NCI-H2196 treated with DMSO at 0.1 percent for 48 hours (cell line): ENCODE measurements around the gene CHRNA1.
A peak's percentile ranks its signal among the peaks of the same experiment; 100 is the strongest.

Source experiments
- DNase-seq: peaks from one replicate; lab custom pipeline; 2025; ENCODE audit not compliant: unreplicated experiment; lab: John Stamatoyannopoulos, UW

Gene CHRNA1

GRCh38 chr2:174764280-174765255 is at the start of gene CHRNA1:
CHRNA1 (minus strand) TSS chr2:174764472; CDS start chr2:174764394, 78 bp downstream.
- peak; percentile 60 for DNase-seq

- no peak for DNase-seq
Measured at GRCh38 chr2:174812037-174812436, 47.8 kb upstream of the CHRNA1 start.

- DNase-seq = no peak
Measured at GRCh38 chr2:174807931-174808330, 43.7 kb upstream of the CHRNA1 start.

GRCh38 chr2:174805803-174806202 is 41.5 kb upstream of the CHRNA1 start:
- no peak for DNase-seq

GRCh38 chr2:174802459-174802858 is 38.2 kb upstream of the CHRNA1 start:
- no peak for DNase-seq

GRCh38 chr2:174800436-174801205 is 36.3 kb upstream of the CHRNA1 start:
- DNase-seq = no peak

- DNase-seq = no peak
Measured at GRCh38 chr2:174798801-174799200, 34.5 kb upstream of the CHRNA1 start.

GRCh38 chr2:174797781-174798276 is 33.6 kb upstream of the CHRNA1 start:
- no peak for DNase-seq

- no peak for DNase-seq
Measured at GRCh38 chr2:174796319-174796771, 32.1 kb upstream of the CHRNA1 start.

GRCh38 chr2:174794851-174795374 is 30.6 kb upstream of the CHRNA1 start:
- DNase-seq = no peak

GRCh38 chr2:174792309-174793025 is 28.2 kb upstream of the CHRNA1 start:
- no peak for DNase-seq

- DNase-seq = no peak
Measured at GRCh38 chr2:174791746-174792280, 27.5 kb upstream of the CHRNA1 start.

GRCh38 chr2:174791020-174791419 is 26.7 kb upstream of the CHRNA1 start:
- DNase-seq = no peak

GRCh38 chr2:174789001-174789400 is 24.7 kb upstream of the CHRNA1 start:
- no peak for DNase-seq

- DNase-seq = no peak
Measured at GRCh38 chr2:174788291-174788929, 24.1 kb upstream of the CHRNA1 start.

- no peak for DNase-seq
Measured at GRCh38 chr2:174787487-174788205, 23.4 kb upstream of the CHRNA1 start.

- DNase-seq = no peak
Measured at GRCh38 chr2:174786066-174786725, 21.9 kb upstream of the CHRNA1 start.

- DNase-seq = no peak
Measured at GRCh38 chr2:174785481-174785880, 21.2 kb upstream of the CHRNA1 start.

GRCh38 chr2:174784909-174785308 is 20.6 kb upstream of the CHRNA1 start:
- DNase-seq = no peak
